GM12891 (cell line): Measurements from ENCODE around the gene NECAB2.

ENCODE experiments used
- DNase-seq: peaks from one replicate; pipeline ENCODE4 v3.0.0; 2011; ENCODE audit warnings: low spot score; ENCODE audit not compliant: insufficient read length
- FAIRE-seq: peaks from 2 replicates; lab custom pipeline; 2011; peaks lifted over from hg19 to GRCh38; lab: Jason Lieb, UNC
- PAX5 ChIP-seq: IDR thresholded peaks from 2 replicates; pipeline ENCODE4 v1.6.1; 2011; ENCODE audit warnings: low read length, moderate library complexity, mild to moderate bottlenecking; ENCODE audit not compliant: insufficient read depth, severe bottlenecking
- POLR2A ChIP-seq: IDR thresholded peaks from 2 replicates; pipeline ENCODE4 v1.6.1; 2011; ENCODE audit warnings: low read depth, low read length, control low read depth
- POLR2AphosphoS5 ChIP-seq: IDR thresholded peaks from 2 replicates; pipeline ENCODE4 v1.6.1; 2011; ENCODE audit warnings: low read depth, low read length, control low read depth
- POU2F2 ChIP-seq: IDR thresholded peaks from 2 replicates; pipeline ENCODE4 v1.6.1; 2011; ENCODE audit warnings: low read depth, mild to moderate bottlenecking, control low read depth, low read length, moderate library complexity
- SPI1 ChIP-seq: IDR thresholded peaks from 2 replicates; pipeline ENCODE4 v1.6.1; 2011; ENCODE audit warnings: low read depth, low read length, control low read depth
- TAF1 ChIP-seq: IDR thresholded peaks from 2 replicates; pipeline ENCODE4 v1.6.1; 2011; ENCODE audit warnings: low read depth, low read length, control low read depth

The NECAB2 gene

DNA sequence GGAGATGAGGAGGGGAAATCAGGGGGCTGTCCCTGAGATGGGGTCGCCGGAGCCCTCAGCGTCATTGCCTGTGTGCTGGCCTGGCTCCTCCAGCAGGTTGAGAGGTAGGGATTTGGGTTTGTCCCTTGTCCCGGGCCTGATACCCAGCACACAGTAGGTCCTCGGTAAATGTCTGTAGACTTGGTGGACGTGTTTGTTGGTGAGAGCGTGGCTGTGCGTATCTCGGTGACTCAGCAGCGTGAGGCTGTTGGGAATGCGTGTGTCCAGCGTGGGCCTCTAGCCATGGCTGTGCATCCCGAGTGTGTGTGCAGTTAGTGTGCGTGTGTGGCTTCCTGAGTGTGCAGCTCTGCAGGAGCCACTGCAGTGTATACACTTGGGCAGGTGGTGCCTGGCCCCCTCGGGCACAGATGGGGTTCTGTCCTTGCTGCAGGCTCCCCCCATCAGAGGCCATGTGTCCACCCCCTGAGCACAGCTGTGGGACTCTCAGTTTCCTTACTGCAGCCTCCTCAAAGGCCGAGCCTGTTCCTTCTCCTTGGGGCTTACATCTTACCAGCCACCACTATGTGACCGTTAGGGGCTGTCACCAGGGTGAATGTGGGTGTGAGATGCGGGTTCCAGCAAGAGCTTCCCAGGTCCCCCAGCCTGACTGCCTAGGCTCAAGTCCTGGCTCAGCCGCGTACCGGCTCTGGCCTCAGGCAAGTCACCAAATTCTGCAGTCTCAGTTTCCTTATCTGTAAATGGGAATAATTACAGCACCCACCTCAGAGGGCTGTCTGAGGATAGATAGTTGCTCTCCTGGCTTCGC, 5.7 kb downstream of the NECAB2 start:
- TF ChIP-seq POLR2A = no peak
- no peak for TF ChIP-seq PAX5
- no peak for TF ChIP-seq TAF1
- no peak for FAIRE-seq
- no peak for DNase-seq

DNA sequence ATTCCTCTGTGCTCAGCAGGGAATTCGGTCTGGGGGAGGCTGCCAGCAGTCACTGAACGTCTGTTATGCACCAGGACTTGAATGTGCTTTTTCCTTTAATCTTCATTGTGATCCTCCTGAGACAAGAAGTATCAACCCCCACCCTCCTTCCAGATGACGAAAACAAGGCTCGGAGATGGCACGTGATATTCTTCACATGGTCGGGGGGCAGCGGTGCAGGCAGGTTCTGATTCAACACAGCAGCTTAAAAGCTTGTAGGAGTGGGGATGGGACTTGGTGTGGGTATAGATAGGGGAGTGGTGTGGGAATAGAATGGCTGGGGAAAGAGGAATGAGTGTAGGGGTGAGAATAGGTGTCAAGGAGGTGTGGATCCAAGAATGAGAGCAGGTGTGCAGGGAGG, 6.4 kb downstream of the NECAB2 start:
- FAIRE-seq (no peak), DNase-seq (no peak)
- TF ChIP-seq SPI1 (no peak), PAX5 (no peak), TAF1 (no peak), POLR2A (no peak)

GRCh38 chr16:83975590-83976260, 7.7 kb downstream of the NECAB2 start:
- TF ChIP-seq POU2F2 = no peak
- TF ChIP-seq TAF1 = no peak
- no peak for TF ChIP-seq POLR2A
- TF ChIP-seq SPI1 = no peak
- FAIRE-seq = no peak

GRCh38 chr16:83977056-83977815, 9.2 kb downstream of the NECAB2 start:
- DNase-seq (no peak), FAIRE-seq (no peak)
- TF ChIP-seq POU2F2 (no peak), PAX5 (no peak), POLR2A (no peak), SPI1 (no peak), TAF1 (no peak), POLR2AphosphoS5 (no peak)

More at GRCh38 chr16:83975590-83976260, 7.7 kb downstream of the NECAB2 start:
- no peak for DNase-seq

GRCh38 chr16:83978401-83978904, 10.4 kb downstream of the NECAB2 start:
- no peak for FAIRE-seq
- DNase-seq = no peak
- TF ChIP-seq PAX5 (no peak), TAF1 (no peak), POU2F2 (no peak), POLR2A (no peak), SPI1 (no peak), POLR2AphosphoS5 (no peak)

DNA sequence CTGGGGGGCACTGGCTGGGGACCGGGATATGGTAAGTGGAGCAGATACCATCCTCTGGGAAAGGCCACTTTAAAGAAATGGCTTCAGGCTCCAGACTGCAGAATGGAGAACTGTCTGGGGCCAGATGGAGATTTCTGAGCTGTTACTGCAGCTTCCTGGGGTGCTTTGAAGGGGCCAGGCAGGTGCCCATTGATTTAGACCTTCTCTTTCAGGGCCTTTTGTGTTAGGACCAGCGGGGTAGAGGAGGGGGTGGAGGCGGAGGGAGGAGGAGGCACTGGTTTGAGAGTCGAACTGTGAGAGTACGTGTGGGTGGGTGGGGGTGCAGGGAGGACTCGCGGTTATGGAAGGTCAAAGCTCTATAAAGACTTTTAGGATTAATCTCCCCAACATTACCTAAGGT, 11.4 kb downstream of the NECAB2 start:
- DNase-seq = no peak
- FAIRE-seq = no peak
- no peak for TF ChIP-seq TAF1

GRCh38 chr16:83980794-83981193, 12.8 kb downstream of the NECAB2 start:
- TF ChIP-seq SPI1 (no peak), TAF1 (no peak), PAX5 (no peak), POU2F2 (no peak), POLR2AphosphoS5 (no peak), POLR2A (no peak)
- DNase-seq (no peak), FAIRE-seq (no peak)

DNA sequence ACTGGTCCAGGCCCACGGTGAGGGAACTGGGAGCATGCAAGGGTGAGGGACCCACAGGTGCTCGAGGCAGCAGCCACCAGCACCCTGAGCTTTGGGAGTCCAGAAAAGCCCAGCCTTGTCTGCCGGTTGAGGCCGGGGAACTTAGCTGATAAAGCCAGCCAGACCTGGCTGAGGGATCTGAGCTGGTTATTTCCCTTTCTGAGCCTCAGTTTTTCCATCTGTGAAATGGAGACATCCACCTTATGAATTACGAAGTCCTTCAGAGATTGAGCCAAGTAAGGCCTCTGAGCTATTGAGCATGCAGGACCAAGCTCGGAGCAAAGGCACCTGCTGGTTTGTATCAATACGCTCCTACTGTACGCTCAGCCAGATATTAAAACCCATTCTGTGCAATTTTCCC, 13.8 kb downstream of the NECAB2 start:
- FAIRE-seq (no peak), DNase-seq (no peak)
- TF ChIP-seq POLR2AphosphoS5 (no peak), PAX5 (no peak), POLR2A (no peak), POU2F2 (no peak), TAF1 (no peak), SPI1 (no peak)

DNA sequence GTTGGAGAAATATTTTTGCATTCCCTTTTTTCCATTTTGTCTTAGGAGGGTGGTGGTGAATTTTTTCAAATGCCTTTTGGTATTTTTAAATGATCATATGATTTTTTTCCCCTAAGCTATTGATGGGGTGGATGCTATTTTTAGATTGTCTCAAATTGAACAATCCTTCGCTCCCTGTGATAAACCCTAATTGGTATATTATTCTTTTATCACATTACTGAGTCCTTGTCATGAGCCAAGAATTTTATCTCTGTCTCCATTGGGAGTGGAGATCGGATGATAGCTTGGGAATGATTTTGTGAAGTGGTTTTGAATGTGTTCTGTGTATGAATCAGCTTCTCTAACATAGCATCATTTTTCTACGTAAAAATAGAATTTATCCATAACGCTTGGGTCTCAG, 15.4 kb downstream of the NECAB2 start:
- DNase-seq = no peak
- FAIRE-seq = no peak
- TF ChIP-seq POLR2AphosphoS5 (no peak), SPI1 (no peak), TAF1 (no peak), PAX5 (no peak), POU2F2 (no peak), POLR2A (no peak)
